Panc1 (cell line): ENCODE measurements around the gene SLTM. TPM values are rescaled to one million over a fixed set of nuclear protein-coding genes. Genes with fewer than 3 reads are reported as not detected.

Experiments
- ATAC-seq: fragments of 200-7000 bp; cut with Tn5 transposase; 2 replicates; pipeline ENCODE4 v1.9.1; 2020; ENCODE audit warnings: mild to moderate bottlenecking, moderate library complexity
- BruUV-seq: library from RNA; stranded (reverse); fragments of 400-500 nt; replicated peaks from 2 replicates; lab custom pipeline; 2021; lab: Mats Ljungman, UMichigan
- CTCF ChIA-PET: fragments of 300-600 bp; sonication (Branson Sonifier 250); formaldehyde crosslinking; loops from one replicate; lab custom pipeline; 2022; ENCODE audit warnings: antibody characterized with exemption; lab: Charles Lee
- POLR2A ChIA-PET: fragments of 300-600 bp; sonication (Branson Sonifier 250); formaldehyde crosslinking; loops from one replicate; lab custom pipeline; 2022; ENCODE audit warnings: antibody characterized with exemption; lab: Charles Lee
- DNase-seq: peaks from one replicate; pipeline ENCODE4 v3.0.0-alpha.2; 2010; ENCODE audit warnings: low read depth, low spot score
- H3K27ac ChIP-seq: 2 replicates; pipeline ENCODE4 v1.5.1; 2011; ENCODE audit warnings: mild to moderate bottlenecking, low read length, inconsistent platforms
- H3K27me3 ChIP-seq: fragments of 200-500 bp; sonication (Bioruptor generic); 2 replicates; pipeline ENCODE4 v1.6.0; 2014; ENCODE audit warnings: low read length, inconsistent platforms; ENCODE audit not compliant: control insufficient read depth, insufficient read depth
- H3K36me3 ChIP-seq: fragments of 200-500 bp; sonication (Bioruptor generic); 2 replicates; pipeline ENCODE4 v1.5.1; 2014; ENCODE audit warnings: inconsistent platforms, mild to moderate bottlenecking, low read length, moderate library complexity; ENCODE audit not compliant: control insufficient read depth, insufficient read depth
- H3K4me1 ChIP-seq: 2 replicates; pipeline ENCODE4 v1.5.1; 2011; ENCODE audit warnings: inconsistent platforms, mild to moderate bottlenecking, low read length, moderate library complexity; ENCODE audit not compliant: control insufficient read depth, insufficient read depth
- H3K4me3 ChIP-seq, 2 experiments: 2 replicates each; pipeline ENCODE4 v1.5.1; 2011 to 2012; ENCODE audit warnings: low read depth in 2 of 2, low read length in 2 of 2, mild to moderate bottlenecking in 2 of 2, inconsistent platforms in 1 of 2, moderate library complexity in 1 of 2
- H3K9me3 ChIP-seq: fragments of 200-500 bp; sonication (Bioruptor generic); 2 replicates; pipeline ENCODE4 v1.5.1; 2014; ENCODE audit warnings: low read depth, mild to moderate bottlenecking, inconsistent platforms, low read length, moderate library complexity; ENCODE audit not compliant: control insufficient read depth, insufficient read depth
- CTCF ChIP-seq: fragments of 450-650 bp; IDR thresholded peaks from 2 replicates; pipeline ENCODE4 v1.5.1; 2017; ENCODE audit warnings: mild to moderate bottlenecking
- POLR2AphosphoS5 ChIP-seq: IDR thresholded peaks from 2 replicates; pipeline ENCODE4 v1.6.1; 2012; ENCODE audit warnings: mild to moderate bottlenecking, low read depth, low read length, moderate library complexity
- REST ChIP-seq, 2 experiments: IDR thresholded peaks; 2 replicates each; pipeline ENCODE4 v1.6.1; 2011 to 2012; ENCODE audit warnings: low read depth in 2 of 2, control low read depth in 1 of 2, low read length in 1 of 2, mild to moderate bottlenecking in 1 of 2, moderate library complexity in 1 of 2; ENCODE audit not compliant: insufficient read depth in 1 of 2
- SIN3A ChIP-seq: IDR thresholded peaks from 2 replicates; pipeline ENCODE4 v1.6.1; 2012; ENCODE audit warnings: low read depth, mild to moderate bottlenecking, low read length, moderate library complexity, borderline replicate concordance; ENCODE audit not compliant: insufficient read depth
- TCF7L2 ChIP-seq: IDR thresholded peaks from 2 replicates; pipeline ENCODE4 v1.6.1; 2011; ENCODE audit warnings: mild to moderate bottlenecking, low read depth, low read length, inconsistent platforms
- in situ Hi-C: cut with HindIII; loops from 2 replicates; pipeline ENCODE4 v1.10.0; 2016; ENCODE audit warnings: low sequenced_read_pairs, low pct_unique_long_range_greater_than_20kb
- intact Hi-C: fragments of 100-400 bp; cut with micrococcal nuclease; formaldehyde crosslinking; loops from one replicate; pipeline ENCODE4 v1.10.0; 2022; ENCODE audit not compliant: unreplicated experiment
- total RNA-seq: library from RNA; stranded (reverse); gene quantifications from one replicate; pipeline ENCODE4 v1.2.1, GENCODE V29; 2021; ENCODE audit not compliant: unreplicated experiment

The SLTM gene
- total RNA-seq, 1 experiment from 2014 or later = 75.7 TPM

- no peak for TF ChIP-seq TCF7L2
Observed at GRCh38 chr15:58929891-58930416, 3.5 kb downstream of the SLTM start (continued).

GRCh38 chr15:58926823-58927222 is 6.7 kb downstream of the SLTM start:
- intact Hi-C loops (no loop called here), in situ Hi-C loops (no loop called here)
- Histone ChIP-seq H3K4me1 (peaks cover 9% of the 10 kb centered on the region), H3K4me3 (no peak overlapping the region), H3K36me3 (peaks cover 24% of the 10 kb centered on the region), H3K27ac (no peak overlapping the region), H3K9me3 (no peaks in the 10 kb centered on the region), H3K27me3 (no peaks in the 10 kb centered on the region)
- DNase-seq (no peak), ATAC-seq (no peak)
- BruUV-seq = no TSS peak
- POLR2A ChIA-PET = no interaction called here
- CTCF ChIA-PET = no interaction called here
- no peak for TF ChIP-seq TCF7L2
- no peak for TF ChIP-seq POLR2AphosphoS5
- TF ChIP-seq REST (IDR thresholded peaks at IDR 0.05; ENCODE audit: insufficient read depth in 1 of 2, low read depth in 2 of 2, low read length in 1 of 2) = no peak
- no peak for TF ChIP-seq SIN3A
- TF ChIP-seq CTCF = no peak

DNA sequence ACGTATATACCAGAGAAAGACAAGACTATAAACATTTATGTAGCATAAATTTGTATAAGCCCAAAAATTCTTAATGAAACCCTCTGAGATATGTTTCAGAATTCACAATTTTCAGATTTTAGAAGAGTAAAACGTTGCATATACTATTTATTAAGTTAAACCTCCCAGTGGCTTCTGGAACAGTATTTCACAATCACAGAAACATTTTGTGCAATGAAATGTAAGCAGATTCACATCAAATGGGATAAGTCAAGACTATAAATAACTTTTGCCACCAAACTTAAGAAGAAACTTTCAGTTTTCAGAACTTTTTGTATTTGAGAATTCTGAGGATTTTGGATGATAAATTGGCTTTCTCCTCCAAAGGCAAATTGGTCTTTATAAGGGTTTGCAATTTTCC is 9.2 kb downstream of the SLTM start:
- H3K27ac ChIP-seq = no peak overlapping the region
- ATAC-seq (no peak), DNase-seq (no peak)
- ChIA-PET CTCF (interaction anchor here (0.6 kb wide), 1 partner anchor 250 kb away, joined by 4 read pairs; no protein-coding TSS in a partner anchor), POLR2A (no interaction called here)
- BruUV-seq = no TSS peak
- no peak for TF ChIP-seq POLR2AphosphoS5
- no peak for TF ChIP-seq CTCF
- TF ChIP-seq REST (IDR thresholded peaks at IDR 0.05; ENCODE audit: insufficient read depth in 1 of 2, low read depth in 2 of 2, low read length in 1 of 2) = no peak
- in situ Hi-C loops (no loop called here), intact Hi-C loops (no loop called here)
- H3K36me3 ChIP-seq = peaks cover 20% of the 10 kb centered on the region
- H3K27me3 ChIP-seq = no peaks in the 10 kb centered on the region
- H3K4me3 ChIP-seq = no peak overlapping the region
- no peaks in the 10 kb centered on the region for H3K4me1 ChIP-seq
- H3K9me3 ChIP-seq = no peaks in the 10 kb centered on the region
